NCI-H774 (cell line): ENCODE results near the gene MBOAT1.

Source experiments
- DNase-seq: peaks from one replicate; lab custom pipeline; 2025; lab: John Stamatoyannopoulos, UW

Gene MBOAT1

DNA sequence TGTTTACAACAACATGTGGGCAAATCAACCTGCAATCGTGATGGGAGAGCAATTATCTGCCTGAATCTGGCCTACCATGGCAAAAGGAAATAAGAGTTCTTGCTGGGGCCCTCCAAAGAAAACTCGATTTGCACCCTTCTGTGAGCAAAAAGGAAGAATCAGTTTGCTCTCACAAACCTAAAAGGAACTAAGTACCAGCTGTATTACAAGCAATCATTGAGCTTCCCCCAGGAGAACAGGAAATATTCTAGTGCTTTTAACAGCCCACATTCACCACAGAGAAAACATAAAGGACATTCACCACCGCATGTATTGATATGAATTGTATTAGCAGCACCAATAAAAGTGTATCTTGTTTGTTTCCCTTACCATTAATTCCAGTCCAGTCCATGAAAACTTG is 75.0 kb downstream of the MBOAT1 start:
- DNase-seq: no peak

GRCh38 chr6:20135677-20136268 is 76.5 kb downstream of the MBOAT1 start:
- no peak for DNase-seq

- DNase-seq: no peak
Measured at GRCh38 chr6:20134613-20135012, 77.7 kb downstream of the MBOAT1 start.

GRCh38 chr6:20129290-20130088 is 82.8 kb downstream of the MBOAT1 start:
- DNase-seq: no peak

GRCh38 chr6:20128018-20128417 is 84.3 kb downstream of the MBOAT1 start:
- no peak for DNase-seq

DNA sequence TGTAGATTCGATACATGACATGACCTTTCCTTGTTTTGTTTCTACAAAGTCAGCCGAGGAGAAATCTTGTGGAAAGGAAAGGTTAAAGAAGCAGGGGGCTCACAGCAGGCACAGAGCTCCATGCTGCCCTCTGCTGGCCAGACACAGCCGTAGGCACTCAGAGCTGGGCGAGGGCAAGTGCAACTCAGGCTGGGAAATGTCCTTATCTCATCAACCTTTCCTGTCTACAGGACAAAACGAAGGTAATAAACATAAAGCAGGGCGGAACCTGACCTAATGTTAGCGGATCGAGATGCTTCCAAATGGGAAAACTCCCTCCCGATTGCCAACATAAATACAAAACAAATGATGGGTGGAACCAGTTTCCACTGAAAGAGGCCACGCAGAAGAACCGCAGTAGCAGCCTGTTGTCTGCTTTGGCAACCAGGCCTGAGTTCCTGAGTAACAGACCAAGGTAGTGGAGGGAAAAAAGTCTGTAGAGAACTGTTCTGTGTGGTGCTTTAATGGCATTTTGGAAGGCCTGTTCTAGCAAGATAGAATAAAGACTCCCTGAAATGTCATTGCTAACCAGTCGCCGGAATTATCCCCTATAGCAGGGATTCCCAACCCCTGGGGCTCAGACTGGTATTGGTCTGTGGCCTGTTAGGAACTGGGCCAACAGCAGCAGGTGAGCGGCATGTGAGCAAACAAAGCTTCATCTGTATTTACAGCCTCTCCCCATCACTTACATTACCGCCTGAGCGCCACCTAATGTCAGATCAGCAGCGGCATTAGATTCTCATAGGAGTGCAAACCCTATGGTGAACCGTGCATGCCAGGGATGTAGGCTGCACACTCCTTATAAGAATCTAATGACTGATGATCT is 85.2 kb downstream of the MBOAT1 start:
- peak; percentile 91 for DNase-seq

- DNase-seq: no peak
Measured at GRCh38 chr6:20126102-20126752, 86.0 kb downstream of the MBOAT1 start.

DNA sequence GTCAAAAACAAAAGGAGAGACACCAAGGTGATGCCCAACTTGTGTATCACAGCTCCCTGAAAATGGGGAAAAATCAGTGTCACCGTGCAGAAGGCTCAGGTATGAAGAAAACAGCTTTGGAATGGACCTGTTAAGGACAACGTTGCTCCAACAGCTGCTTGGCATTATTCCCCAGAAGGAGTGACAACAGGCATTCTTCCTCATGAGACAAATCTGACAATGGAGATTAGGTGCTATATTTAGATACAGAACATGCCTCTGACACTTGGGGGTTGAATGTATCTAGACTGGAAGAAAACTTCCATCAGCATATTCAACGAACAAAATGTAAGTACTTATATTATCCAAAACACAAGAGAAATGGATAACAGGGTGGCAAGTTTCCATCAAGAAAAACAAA is 87.7 kb downstream of the MBOAT1 start:
- no peak for DNase-seq

GRCh38 chr6:20119485-20119884 is 92.8 kb downstream of the MBOAT1 start:
- DNase-seq: no peak

DNA sequence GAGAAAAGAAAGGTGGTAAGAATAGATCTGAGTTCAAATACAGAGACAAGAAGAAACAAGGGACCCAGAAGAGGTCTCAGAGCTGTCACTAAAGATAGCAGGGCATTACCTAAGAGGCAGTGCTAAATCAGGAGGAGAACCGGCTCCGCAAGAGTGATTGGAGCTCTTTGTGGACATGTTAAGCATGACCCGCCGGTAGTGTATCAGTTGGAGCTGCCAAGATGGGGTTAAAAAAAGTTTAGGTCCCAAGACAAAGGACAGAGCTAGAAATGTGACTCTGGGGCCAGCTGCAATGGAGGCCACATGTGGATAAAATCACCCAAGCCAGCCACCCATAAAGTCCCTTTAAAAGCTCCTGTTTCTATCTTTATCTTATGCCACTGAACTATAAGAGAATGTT is 93.4 kb downstream of the MBOAT1 start:
- DNase-seq: no peak

GRCh38 chr6:20117474-20117873 is 94.8 kb downstream of the MBOAT1 start:
- no peak for DNase-seq

GRCh38 chr6:20116792-20117191 is 95.5 kb downstream of the MBOAT1 start:
- no peak for DNase-seq

- no peak for DNase-seq
Measured at GRCh38 chr6:20115246-20115980, 96.9 kb downstream of the MBOAT1 start.

- no peak for DNase-seq
Measured at GRCh38 chr6:20113649-20114224, 98.5 kb downstream of the MBOAT1 start.

DNA sequence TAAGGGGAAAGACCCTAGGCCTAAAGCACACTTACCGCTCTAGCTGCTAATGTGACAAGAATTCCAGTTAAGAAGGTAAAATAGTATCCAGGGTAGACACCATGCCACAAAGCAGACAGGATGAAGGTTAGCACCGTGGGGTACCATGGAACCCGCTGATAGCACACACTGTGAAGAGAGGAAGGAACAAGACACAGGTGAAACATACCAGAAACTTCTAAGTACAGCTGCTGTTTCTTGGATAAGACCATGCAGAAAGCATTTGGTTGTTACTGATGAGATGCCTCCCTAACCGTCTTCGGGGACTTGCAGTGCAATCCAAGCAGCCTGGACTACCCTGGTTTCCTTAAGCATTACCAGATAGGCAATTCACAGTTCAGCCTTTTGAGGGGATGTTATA is 99.4 kb downstream of the MBOAT1 start:
- DNase-seq: no peak

DNA sequence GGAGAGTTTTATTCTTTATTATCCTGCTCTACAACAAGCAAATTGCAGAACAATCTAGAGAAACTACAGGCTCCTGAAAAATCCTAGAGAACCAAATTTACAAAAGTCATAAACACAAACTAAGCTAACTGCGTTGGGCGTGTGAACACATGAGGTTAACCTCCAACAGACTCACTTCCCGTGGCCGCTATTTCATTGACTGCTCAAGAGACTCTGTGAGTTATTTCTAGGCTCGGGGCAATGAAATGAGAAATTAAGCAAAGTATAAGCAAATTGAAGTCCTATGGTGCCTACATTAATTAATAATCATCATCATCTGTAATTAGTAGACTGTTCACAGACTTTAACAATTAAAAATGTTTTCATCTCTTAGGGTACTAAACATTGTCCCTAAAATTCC is 100.0 kb downstream of the MBOAT1 start:
- no peak for DNase-seq

- no peak for DNase-seq
Measured at GRCh38 chr6:20110478-20110877, 101.8 kb downstream of the MBOAT1 start.

- DNase-seq: no peak
Measured at GRCh38 chr6:20109526-20109925, 102.7 kb downstream of the MBOAT1 start.

DNA sequence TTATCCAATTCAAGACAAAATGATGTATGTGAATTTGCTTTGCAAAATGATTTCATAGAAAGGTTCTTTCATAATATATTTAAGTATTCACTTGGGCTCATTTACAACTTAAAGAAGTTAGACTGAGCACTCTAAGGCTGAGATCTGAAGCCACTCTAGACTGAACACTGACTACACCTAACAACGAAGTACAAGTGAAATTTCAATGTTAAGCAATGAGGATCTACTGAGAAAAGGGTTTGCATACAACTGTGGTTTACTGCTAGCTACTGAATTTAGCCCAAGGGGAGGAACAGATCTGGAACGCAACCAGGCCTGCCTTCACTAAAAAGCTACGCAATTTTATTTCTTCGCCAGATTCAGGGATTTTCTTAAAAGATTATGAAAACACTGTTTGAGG is 106.4 kb downstream of the MBOAT1 start:
- DNase-seq: no peak

- DNase-seq: no peak
Measured at GRCh38 chr6:20104696-20105095, 107.6 kb downstream of the MBOAT1 start.

- DNase-seq: no peak
Measured at GRCh38 chr6:20102397-20103073, 109.7 kb downstream of the MBOAT1 start.
